Ectodermal cell (in vitro differentiated cells): ENCODE measurements around the gene AKAP6.

Experiments
- H3K27ac ChIP-seq: 2 replicates; pipeline ENCODE4 v1.7.0; 2013; ENCODE audit warnings: mild to moderate bottlenecking, low read depth, low read length; ENCODE audit not compliant: insufficient read depth, poor library complexity, severe bottlenecking
- H3K27me3 ChIP-seq: 2 replicates; pipeline ENCODE4 v1.7.0; 2013; ENCODE audit warnings: mild to moderate bottlenecking, low read length; ENCODE audit not compliant: insufficient read depth, control insufficient read depth, poor library complexity, severe bottlenecking
- H3K36me3 ChIP-seq: one replicate; pipeline ENCODE4 v1.7.0; 2013; ENCODE audit warnings: low read length; ENCODE audit not compliant: control insufficient read depth, insufficient read depth
- H3K4me1 ChIP-seq: one replicate; pipeline ENCODE4 v1.7.0; 2013; ENCODE audit warnings: low read length; ENCODE audit not compliant: control insufficient read depth, insufficient read depth
- H3K4me3 ChIP-seq: 2 replicates; pipeline ENCODE4 v1.7.0; 2013; ENCODE audit warnings: low read depth, low read length, control low read depth; ENCODE audit not compliant: insufficient read depth
- H3K9me3 ChIP-seq: 2 replicates; pipeline ENCODE4 v1.7.0; 2013; ENCODE audit warnings: mild to moderate bottlenecking, low read length, moderate library complexity; ENCODE audit not compliant: control insufficient read depth
- WGBS, 2 experiments: methylation state at CpG; one replicate each; pipeline ENCODE4 v1.1.7; 2013; ENCODE audit warnings: missing lambda C conversion rate in 2 of 2; 5-methylcytosine and 5-hydroxymethylcytosine counted together

AKAP6 gene

GRCh38 chr14:32602699-32603098, 273.6 kb downstream of the AKAP6 start:
- no peak overlapping the region for H3K4me3 ChIP-seq
- no peaks in the 10 kb centered on the region for H3K27me3 ChIP-seq
- WGBS, 2 experiments = 93% methylated on average over 7 of the region's 7 CpGs
- H3K4me1 ChIP-seq = no peaks in the 10 kb centered on the region
- H3K9me3 ChIP-seq = peaks cover 2% of the 10 kb centered on the region
- no peak overlapping the region for H3K27ac ChIP-seq
- no peaks in the 10 kb centered on the region for H3K36me3 ChIP-seq

GRCh38 chr14:32603992-32604565, 275.0 kb downstream of the AKAP6 start:
- no peaks in the 10 kb centered on the region for H3K36me3 ChIP-seq
- H3K4me3 ChIP-seq = no peak overlapping the region
- peaks cover 2% of the 10 kb centered on the region for H3K9me3 ChIP-seq
- H3K4me1 ChIP-seq = peaks cover 1% of the 10 kb centered on the region
- WGBS, 2 experiments = 95% methylated on average over 2 of the region's 2 CpGs
- H3K27ac ChIP-seq = no peak overlapping the region
- no peaks in the 10 kb centered on the region for H3K27me3 ChIP-seq

GRCh38 chr14:32606301-32606700, 277.2 kb downstream of the AKAP6 start:
- WGBS, 2 experiments = 86 to 95% methylated on average over 2 of the region's 2 CpGs
- peaks cover 14% of the 10 kb centered on the region for H3K4me1 ChIP-seq

GRCh38 chr14:32607399-32607798, 278.3 kb downstream of the AKAP6 start:
- Histone ChIP-seq H3K4me1 (peaks cover 14% of the 10 kb centered on the region), H3K9me3 (peaks cover 2% of the 10 kb centered on the region), H3K36me3 (no peaks in the 10 kb centered on the region), H3K27me3 (no peaks in the 10 kb centered on the region), H3K4me3 (no peak overlapping the region), H3K27ac (no peak overlapping the region)
- whole genome bisulfite sequencing, 2 experiments = 91 to 96% methylated on average over 1 of the region's 1 CpG

More at GRCh38 chr14:32606301-32606700, 277.2 kb downstream of the AKAP6 start:
- no peak overlapping the region for H3K4me3 ChIP-seq
- H3K27me3 ChIP-seq = no peaks in the 10 kb centered on the region
- peaks cover 2% of the 10 kb centered on the region for H3K9me3 ChIP-seq
- no peaks in the 10 kb centered on the region for H3K36me3 ChIP-seq
- H3K27ac ChIP-seq = no peak overlapping the region

GRCh38 chr14:32608857-32609256, 279.8 kb downstream of the AKAP6 start:
- Histone ChIP-seq H3K36me3 (no peaks in the 10 kb centered on the region), H3K9me3 (peaks cover 2% of the 10 kb centered on the region), H3K27me3 (no peaks in the 10 kb centered on the region), H3K4me3 (no peak overlapping the region), H3K27ac (no peak overlapping the region), H3K4me1 (peaks cover 14% of the 10 kb centered on the region)
- 69 to 88% methylated on average over 1 of the region's 1 CpG for WGBS, 2 experiments

GRCh38 chr14:32609388-32609787, 280.3 kb downstream of the AKAP6 start:
- Histone ChIP-seq H3K4me3 (no peak overlapping the region), H3K27me3 (no peaks in the 10 kb centered on the region), H3K27ac (no peak overlapping the region), H3K9me3 (peaks cover 2% of the 10 kb centered on the region), H3K36me3 (no peaks in the 10 kb centered on the region), H3K4me1 (peaks cover 14% of the 10 kb centered on the region)
- 84 to 90% methylated on average over 3 of the region's 3 CpGs for WGBS, 2 experiments

- H3K9me3 ChIP-seq = no peaks in the 10 kb centered on the region
- peaks cover 14% of the 10 kb centered on the region for H3K4me1 ChIP-seq
- WGBS, 2 experiments = 94 to 95% methylated on average over 1 of the region's 1 CpG
- no peak overlapping the region for H3K27ac ChIP-seq
- H3K4me3 ChIP-seq = no peak overlapping the region
- no peaks in the 10 kb centered on the region for H3K27me3 ChIP-seq
- no peaks in the 10 kb centered on the region for H3K36me3 ChIP-seq
Observed at GRCh38 chr14:32611752-32612151, 282.7 kb downstream of the AKAP6 start.

GRCh38 chr14:32618991-32619390, 289.9 kb downstream of the AKAP6 start:
- Histone ChIP-seq H3K9me3 (no peaks in the 10 kb centered on the region), H3K27ac (no peak overlapping the region), H3K36me3 (no peaks in the 10 kb centered on the region), H3K4me3 (no peak overlapping the region), H3K27me3 (no peaks in the 10 kb centered on the region), H3K4me1 (no peaks in the 10 kb centered on the region)
- WGBS, 2 experiments = 96 to 100% methylated on average over 1 to 3 of the region's 3 CpGs

- Histone ChIP-seq H3K9me3 (no peaks in the 10 kb centered on the region), H3K4me1 (no peaks in the 10 kb centered on the region), H3K4me3 (no peak overlapping the region), H3K36me3 (no peaks in the 10 kb centered on the region), H3K27me3 (no peaks in the 10 kb centered on the region), H3K27ac (no peak overlapping the region)
- WGBS, 2 experiments = 97 to 99% methylated on average over 2 of the region's 2 CpGs
Observed at GRCh38 chr14:32620303-32620702, 291.2 kb downstream of the AKAP6 start.

GRCh38 chr14:32620724-32621123, 291.6 kb downstream of the AKAP6 start:
- Histone ChIP-seq H3K27ac (no peak overlapping the region), H3K36me3 (no peaks in the 10 kb centered on the region), H3K27me3 (no peaks in the 10 kb centered on the region), H3K4me1 (no peaks in the 10 kb centered on the region), H3K4me3 (no peak overlapping the region), H3K9me3 (no peaks in the 10 kb centered on the region)
- WGBS, 2 experiments = 90 to 100% methylated on average over 1 of the region's 1 CpG

- H3K36me3 ChIP-seq = no peaks in the 10 kb centered on the region
- H3K4me1 ChIP-seq = no peaks in the 10 kb centered on the region
- H3K9me3 ChIP-seq = no peaks in the 10 kb centered on the region
- no peaks in the 10 kb centered on the region for H3K27me3 ChIP-seq
- WGBS, 2 experiments = 83 to 97% methylated on average over 1 of the region's 1 CpG
- H3K27ac ChIP-seq = no peak overlapping the region
- no peak overlapping the region for H3K4me3 ChIP-seq
Observed at GRCh38 chr14:32621585-32621984, 292.5 kb downstream of the AKAP6 start.
